Measurements from ENCODE around the gene ASPA.

ASPA gene

DNA sequence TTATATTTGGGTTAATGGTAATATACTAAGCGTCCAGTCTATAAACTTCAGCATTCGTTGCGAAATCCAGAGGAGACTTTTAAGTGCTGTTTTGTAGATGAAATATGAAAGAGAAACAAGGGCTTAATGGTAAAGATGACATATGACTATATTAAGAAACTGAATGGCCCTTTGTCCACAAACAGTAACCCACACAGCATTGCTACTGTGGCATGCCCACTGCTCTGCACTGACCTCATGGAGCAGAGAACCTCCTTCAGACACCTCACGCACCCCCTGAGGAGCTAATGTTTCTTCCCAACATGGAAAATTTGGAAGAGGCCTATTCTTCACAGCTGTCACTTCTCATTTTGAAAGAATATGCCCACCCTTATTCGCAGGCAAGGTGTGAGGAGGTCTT lies 26.7 kb downstream of the ASPA start:
- H3K27ac ChIP-seq (replicated peaks): no peak overlapping the region
- no peak overlapping the region for H3K4me3 ChIP-seq (replicated peaks; ENCODE audit: insufficient read depth, low read length)
- H3K27me3 ChIP-seq (ENCODE audit: insufficient read depth, poor library complexity, severe bottlenecking): no peaks in the 10 kb centered on the region
- TF ChIP-seq, protein P1, sequence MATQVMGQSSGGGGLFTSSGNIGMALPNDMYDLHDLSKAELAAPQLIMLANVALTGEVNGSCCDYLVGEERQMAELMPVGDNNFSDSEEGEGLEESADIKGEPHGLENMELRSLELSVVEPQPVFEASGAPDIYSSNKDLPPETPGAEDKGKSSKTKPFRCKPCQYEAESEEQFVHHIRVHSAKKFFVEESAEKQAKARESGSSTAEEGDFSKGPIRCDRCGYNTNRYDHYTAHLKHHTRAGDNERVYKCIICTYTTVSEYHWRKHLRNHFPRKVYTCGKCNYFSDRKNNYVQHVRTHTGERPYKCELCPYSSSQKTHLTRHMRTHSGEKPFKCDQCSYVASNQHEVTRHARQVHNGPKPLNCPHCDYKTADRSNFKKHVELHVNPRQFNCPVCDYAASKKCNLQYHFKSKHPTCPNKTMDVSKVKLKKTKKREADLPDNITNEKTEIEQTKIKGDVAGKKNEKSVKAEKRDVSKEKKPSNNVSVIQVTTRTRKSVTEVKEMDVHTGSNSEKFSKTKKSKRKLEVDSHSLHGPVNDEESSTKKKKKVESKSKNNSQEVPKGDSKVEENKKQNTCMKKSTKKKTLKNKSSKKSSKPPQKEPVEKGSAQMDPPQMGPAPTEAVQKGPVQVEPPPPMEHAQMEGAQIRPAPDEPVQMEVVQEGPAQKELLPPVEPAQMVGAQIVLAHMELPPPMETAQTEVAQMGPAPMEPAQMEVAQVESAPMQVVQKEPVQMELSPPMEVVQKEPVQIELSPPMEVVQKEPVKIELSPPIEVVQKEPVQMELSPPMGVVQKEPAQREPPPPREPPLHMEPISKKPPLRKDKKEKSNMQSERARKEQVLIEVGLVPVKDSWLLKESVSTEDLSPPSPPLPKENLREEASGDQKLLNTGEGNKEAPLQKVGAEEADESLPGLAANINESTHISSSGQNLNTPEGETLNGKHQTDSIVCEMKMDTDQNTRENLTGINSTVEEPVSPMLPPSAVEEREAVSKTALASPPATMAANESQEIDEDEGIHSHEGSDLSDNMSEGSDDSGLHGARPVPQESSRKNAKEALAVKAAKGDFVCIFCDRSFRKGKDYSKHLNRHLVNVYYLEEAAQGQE (IDR thresholded peaks at IDR 0.05; ENCODE audit: insufficient replicate concordance, low read depth): no peak
- TF ChIP-seq GABPA (IDR thresholded peaks at IDR 0.05; ENCODE audit: low read depth) (no peak), POLR2AphosphoS5 (IDR thresholded peaks at IDR 0.05; ENCODE audit: low read depth) (no peak), SPI1 (IDR thresholded peaks at IDR 0.05; ENCODE audit: borderline replicate concordance, low read depth) (no peak)
- TF ChIP-seq, protein P2, sequence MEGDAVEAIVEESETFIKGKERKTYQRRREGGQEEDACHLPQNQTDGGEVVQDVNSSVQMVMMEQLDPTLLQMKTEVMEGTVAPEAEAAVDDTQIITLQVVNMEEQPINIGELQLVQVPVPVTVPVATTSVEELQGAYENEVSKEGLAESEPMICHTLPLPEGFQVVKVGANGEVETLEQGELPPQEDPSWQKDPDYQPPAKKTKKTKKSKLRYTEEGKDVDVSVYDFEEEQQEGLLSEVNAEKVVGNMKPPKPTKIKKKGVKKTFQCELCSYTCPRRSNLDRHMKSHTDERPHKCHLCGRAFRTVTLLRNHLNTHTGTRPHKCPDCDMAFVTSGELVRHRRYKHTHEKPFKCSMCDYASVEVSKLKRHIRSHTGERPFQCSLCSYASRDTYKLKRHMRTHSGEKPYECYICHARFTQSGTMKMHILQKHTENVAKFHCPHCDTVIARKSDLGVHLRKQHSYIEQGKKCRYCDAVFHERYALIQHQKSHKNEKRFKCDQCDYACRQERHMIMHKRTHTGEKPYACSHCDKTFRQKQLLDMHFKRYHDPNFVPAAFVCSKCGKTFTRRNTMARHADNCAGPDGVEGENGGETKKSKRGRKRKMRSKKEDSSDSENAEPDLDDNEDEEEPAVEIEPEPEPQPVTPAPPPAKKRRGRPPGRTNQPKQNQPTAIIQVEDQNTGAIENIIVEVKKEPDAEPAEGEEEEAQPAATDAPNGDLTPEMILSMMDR (IDR thresholded peaks at IDR 0.05; ENCODE audit: insufficient read depth, low read length): no peak
- DNase-seq (ENCODE audit: low read depth in 1 of 2, low spot score in 1 of 2): no peak

DNA sequence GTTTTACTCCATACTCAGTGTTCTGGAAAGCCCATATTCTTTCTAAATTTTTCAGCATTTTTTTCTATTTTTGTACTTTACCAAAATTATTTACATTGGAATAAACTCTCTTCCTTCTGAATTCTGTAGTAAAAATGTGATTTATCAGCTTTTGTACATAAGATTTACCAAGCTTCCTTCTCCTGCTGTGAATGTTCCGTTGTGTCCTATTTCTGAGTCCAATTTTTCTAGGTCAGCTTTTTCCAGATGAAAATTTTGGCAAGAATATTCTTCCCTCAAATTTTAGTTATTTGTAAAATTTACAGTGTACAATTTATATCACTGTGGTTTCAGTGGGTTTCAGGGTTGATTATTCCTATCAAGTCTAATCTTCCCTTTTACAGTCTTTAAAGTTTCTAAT lies 27.5 kb downstream of the ASPA start:
- DNase-seq (ENCODE audit: low read depth in 1 of 2, low spot score in 1 of 2): no peak
- TF ChIP-seq SPI1 (IDR thresholded peaks at IDR 0.05; ENCODE audit: borderline replicate concordance, low read depth) (no peak), GABPA (IDR thresholded peaks at IDR 0.05; ENCODE audit: low read depth) (no peak), POLR2AphosphoS5 (IDR thresholded peaks at IDR 0.05; ENCODE audit: low read depth) (no peak)
- TF ChIP-seq, protein P2 (IDR thresholded peaks at IDR 0.05; ENCODE audit: insufficient read depth, low read length): no peak
- TF ChIP-seq, protein P1 (IDR thresholded peaks at IDR 0.05; ENCODE audit: insufficient replicate concordance, low read depth): no peak
- Histone ChIP-seq H3K27ac (replicated peaks) (no peak overlapping the region), H3K27me3 (ENCODE audit: insufficient read depth, poor library complexity, severe bottlenecking) (no peaks in the 10 kb centered on the region), H3K4me3 (replicated peaks; ENCODE audit: insufficient read depth, low read length) (no peak overlapping the region)

DNA sequence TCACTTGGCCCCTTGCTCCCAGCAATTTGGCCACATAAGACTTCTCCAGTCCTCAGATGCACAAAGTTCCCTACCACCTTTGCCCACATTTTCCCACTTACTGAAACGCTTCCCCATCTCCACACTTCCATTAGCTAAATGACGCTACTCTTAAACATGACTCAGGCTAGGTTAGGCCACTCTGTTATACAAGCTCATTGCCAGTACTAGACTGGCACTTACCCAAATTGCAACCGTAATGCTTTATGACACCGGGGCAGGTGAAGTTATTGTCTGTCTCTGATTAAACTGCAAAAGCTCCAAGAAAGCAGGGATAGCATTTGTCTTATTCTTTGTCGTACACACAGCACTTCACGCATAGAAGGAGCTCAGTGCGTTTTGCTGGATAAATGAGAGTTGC lies 29.2 kb downstream of the ASPA start:
- Histone ChIP-seq H3K27me3 (ENCODE audit: insufficient read depth, poor library complexity, severe bottlenecking) (no peaks in the 10 kb centered on the region), H3K27ac (replicated peaks) (no peak overlapping the region), H3K4me3 (replicated peaks; ENCODE audit: insufficient read depth, low read length) (no peak overlapping the region)
- no peak for DNase-seq (ENCODE audit: low read depth in 1 of 2, low spot score in 1 of 2)
- TF ChIP-seq, protein P1 (IDR thresholded peaks at IDR 0.05; ENCODE audit: insufficient replicate concordance, low read depth): no peak
- TF ChIP-seq POLR2AphosphoS5 (IDR thresholded peaks at IDR 0.05; ENCODE audit: low read depth) (no peak), SPI1 (IDR thresholded peaks at IDR 0.05; ENCODE audit: borderline replicate concordance, low read depth) (no peak), GABPA (IDR thresholded peaks at IDR 0.05; ENCODE audit: low read depth) (no peak)
- TF ChIP-seq, protein P2 (IDR thresholded peaks at IDR 0.05; ENCODE audit: insufficient read depth, low read length): no peak

All from HL-60 (cell line).